ENCODE measurements around the gene SLC4A5.
"Not testable (repeated sequence)": the region's sequence is repeated elsewhere in the genome, so short reads cannot be mapped to it uniquely, and the experiment has no call there.

The SLC4A5 gene

GRCh38 chr2:74198023-74198460 is 145.2 kb downstream of the SLC4A5 start:
- peak overlapping the region; percentile 89 for H3K27ac ChIP-seq
- TF ChIP-seq ZFX (IDR thresholded peaks at IDR 0.05; ENCODE audit: borderline replicate concordance), result no peak
- TF ChIP-seq CTCF (IDR thresholded peaks at IDR 0.05), result no peak

GRCh38 chr2:74197049-74197448 is 146.2 kb downstream of the SLC4A5 start:
- H3K27ac ChIP-seq, result peak overlapping the region; percentile 89
- TF ChIP-seq ZFX (IDR thresholded peaks at IDR 0.05; ENCODE audit: borderline replicate concordance), result no peak
- TF ChIP-seq CTCF (IDR thresholded peaks at IDR 0.05), result no peak

GRCh38 chr2:74194799-74195198 is 148.4 kb downstream of the SLC4A5 start:
- H3K27ac ChIP-seq, result no peak overlapping the region
- TF ChIP-seq ZFX (IDR thresholded peaks at IDR 0.05; ENCODE audit: borderline replicate concordance) (no peak), CTCF (IDR thresholded peaks at IDR 0.05) (no peak)

- no peak overlapping the region for H3K27ac ChIP-seq
- no peak for TF ChIP-seq CTCF (IDR thresholded peaks at IDR 0.05)
- TF ChIP-seq ZFX (IDR thresholded peaks at IDR 0.05; ENCODE audit: borderline replicate concordance), result no peak
These were observed 151.4 kb downstream of the SLC4A5 start for GRCh38 chr2:74191596-74192380.

GRCh38 chr2:74188696-74189095 is 154.5 kb downstream of the SLC4A5 start:
- TF ChIP-seq ZFX (IDR thresholded peaks at IDR 0.05; ENCODE audit: borderline replicate concordance) (no peak), CTCF (IDR thresholded peaks at IDR 0.05) (no peak)
- no peak overlapping the region for H3K27ac ChIP-seq

- no peak for TF ChIP-seq CTCF (IDR thresholded peaks at IDR 0.05)
- no peak for TF ChIP-seq ZFX (IDR thresholded peaks at IDR 0.05; ENCODE audit: borderline replicate concordance)
- H3K27ac ChIP-seq, result no peak overlapping the region
These were observed 155.1 kb downstream of the SLC4A5 start for GRCh38 chr2:74188018-74188601.

- not testable (repeated sequence) for H3K27ac ChIP-seq
These were observed 156.5 kb downstream of the SLC4A5 start for GRCh38 chr2:74186706-74187105.

All from 22Rv1 (cell line).